Measurements from ENCODE around the gene KRT73.

DNA sequence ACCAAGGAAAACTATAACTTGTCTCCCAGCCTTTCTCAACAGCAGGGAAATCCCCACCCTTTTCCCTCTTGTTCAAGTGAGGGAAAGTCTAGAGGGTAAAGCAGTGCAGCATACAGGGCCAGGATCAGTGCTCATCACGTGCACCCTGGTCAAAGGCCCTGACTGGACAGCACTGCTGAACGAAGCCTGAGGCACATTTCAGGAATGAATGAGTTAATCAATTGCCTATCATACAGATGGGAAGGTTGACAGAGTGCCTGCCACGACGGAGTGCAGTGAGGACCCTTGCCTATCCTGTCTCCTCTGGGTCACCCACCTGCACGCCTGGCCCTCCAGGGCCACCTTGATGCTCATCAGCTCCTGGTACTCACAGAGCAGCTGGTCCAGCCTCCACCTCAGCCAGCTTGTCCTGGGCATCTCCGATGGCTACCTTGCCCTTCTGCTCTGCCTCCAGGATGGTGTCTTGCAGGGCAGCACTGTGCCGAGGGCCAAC is 11.7 kb upstream of the KRT73 start:
- TF ChIP-seq, protein P1, sequence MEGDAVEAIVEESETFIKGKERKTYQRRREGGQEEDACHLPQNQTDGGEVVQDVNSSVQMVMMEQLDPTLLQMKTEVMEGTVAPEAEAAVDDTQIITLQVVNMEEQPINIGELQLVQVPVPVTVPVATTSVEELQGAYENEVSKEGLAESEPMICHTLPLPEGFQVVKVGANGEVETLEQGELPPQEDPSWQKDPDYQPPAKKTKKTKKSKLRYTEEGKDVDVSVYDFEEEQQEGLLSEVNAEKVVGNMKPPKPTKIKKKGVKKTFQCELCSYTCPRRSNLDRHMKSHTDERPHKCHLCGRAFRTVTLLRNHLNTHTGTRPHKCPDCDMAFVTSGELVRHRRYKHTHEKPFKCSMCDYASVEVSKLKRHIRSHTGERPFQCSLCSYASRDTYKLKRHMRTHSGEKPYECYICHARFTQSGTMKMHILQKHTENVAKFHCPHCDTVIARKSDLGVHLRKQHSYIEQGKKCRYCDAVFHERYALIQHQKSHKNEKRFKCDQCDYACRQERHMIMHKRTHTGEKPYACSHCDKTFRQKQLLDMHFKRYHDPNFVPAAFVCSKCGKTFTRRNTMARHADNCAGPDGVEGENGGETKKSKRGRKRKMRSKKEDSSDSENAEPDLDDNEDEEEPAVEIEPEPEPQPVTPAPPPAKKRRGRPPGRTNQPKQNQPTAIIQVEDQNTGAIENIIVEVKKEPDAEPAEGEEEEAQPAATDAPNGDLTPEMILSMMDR (conservative IDR thresholded peaks at IDR 0.05 in 1 of 2, IDR thresholded peaks at IDR 0.05 in 1 of 2; ENCODE audit: extremely low read depth in 1 of 2, insufficient read depth in 1 of 2, low read depth in 1 of 2, low read length in 2 of 2), result no peak
- TF ChIP-seq EZH2 (IDR thresholded peaks at IDR 0.05; ENCODE audit: borderline replicate concordance, low read length), result no peak
